K562 (cell line): ENCODE results near the gene TMEM181. TPM values are rescaled to one million over a fixed set of nuclear protein-coding genes. Genes with fewer than 3 reads are reported as not detected.

Source experiments
- CHD1 ChIP-seq: fragments of 200-600 bp; sonication (generic); IDR thresholded peaks from one replicate; pipeline ENCODE4 v1.6.1; 2012; ENCODE audit warnings: mild to moderate bottlenecking, moderate library complexity, low read length, inconsistent platforms
- FOXM1 ChIP-seq, 2 experiments: fragments of 450-650 bp in 1 of 2; sonication (generic) in 1 of 2; formaldehyde crosslinking in 1 of 2; IDR thresholded peaks; 2 replicates each; pipeline versions ENCODE4 v1.6.1 to v1.9.0; 2017 to 2022; ENCODE audit warnings: low read depth in 2 of 2, mild to moderate bottlenecking in 2 of 2, missing genetic modification reagents in 1 of 2, moderate library complexity in 1 of 2
- NONO ChIP-seq, 2 experiments: fragments of 200-400 bp in 1 of 2; fragments of 450-650 bp in 1 of 2; formaldehyde crosslinking in 1 of 2; IDR thresholded peaks; 2 replicates each; pipeline ENCODE4 v1.6.1; 2017; ENCODE audit warnings: low read depth in 2 of 2, mild to moderate bottlenecking in 2 of 2, moderate library complexity in 2 of 2, low read length in 1 of 2
- RAD21 ChIP-seq, 2 experiments: fragments of 250-450 bp in 1 of 2; fragments of 450-650 bp in 1 of 2; sonication (Bioruptor Pico) in 1 of 2; formaldehyde crosslinking in 1 of 2; IDR thresholded peaks in 1 of 2; conservative IDR thresholded peaks in 1 of 2; 2 replicates each; pipeline versions ENCODE4 v1.4.0 to v1.8.0; 2020 to 2022; ENCODE audit warnings: mild to moderate bottlenecking in 2 of 2, moderate library complexity in 1 of 2
- RCOR1 ChIP-seq, 2 experiments: IDR thresholded peaks; 2 replicates each; pipeline ENCODE4 v1.6.1; 2012; ENCODE audit warnings: low read depth in 2 of 2, low read length in 2 of 2, borderline replicate concordance in 1 of 2, improper control_type of control experiment in 1 of 2
- SAFB2 ChIP-seq: fragments of 200-400 bp; formaldehyde crosslinking; IDR thresholded peaks from 2 replicates; pipeline ENCODE4 v1.6.1; 2018; ENCODE audit warnings: borderline replicate concordance, low read length, low read depth, moderate library complexity; ENCODE audit not compliant: severe bottlenecking
- SMARCE1 ChIP-seq: fragments of 450-650 bp; IDR thresholded peaks from 2 replicates; pipeline ENCODE4 v1.7.1; 2016; ENCODE audit warnings: mild to moderate bottlenecking
- TSC22D4 ChIP-seq: fragments of 450-650 bp; IDR thresholded peaks from 2 replicates; pipeline ENCODE4 v1.6.1; 2016; ENCODE audit warnings: missing genetic modification characterization, missing biosample characterization, control low read depth
- VEZF1 ChIP-seq: fragments of 200-800 bp; sonication (Bioruptor generic); IDR thresholded peaks from 2 replicates; pipeline ENCODE4 v1.6.1; 2017; ENCODE audit warnings: missing genetic modification characterization, missing compliant biosample characterization
- ZBTB8A ChIP-seq: fragments of 450-650 bp; IDR thresholded peaks from 2 replicates; pipeline ENCODE4 v1.6.1; 2018; ENCODE audit warnings: mild to moderate bottlenecking, moderate library complexity; ENCODE audit not compliant: partially characterized antibody
- ZNF146 ChIP-seq: IDR thresholded peaks from one replicate; pipeline ENCODE4 v1.6.1; 2018; ENCODE audit warnings: missing compliant biosample characterization; ENCODE audit not compliant: unreplicated experiment
- ZNF384 ChIP-seq: IDR thresholded peaks from 2 replicates; pipeline ENCODE4 v1.6.1; 2012; ENCODE audit warnings: low read depth, low read length, improper control_type of control experiment
- ZNF407 ChIP-seq: fragments of 450-650 bp; IDR thresholded peaks from 2 replicates; pipeline ENCODE4 v1.6.1; 2016; ENCODE audit warnings: low read depth
- polyA plus RNA-seq, 8 experiments: library from polyadenylated mRNA; depleted of rRNA in 4 of 8; stranded (reverse) in 5 of 8; unstranded in 3 of 8; fragments of >200 nt; fragmentation: Nextera tagmentation in 2 of 8; fragmentation: Illumina TruSeq in 1 of 8; extraction: Ambion mirVana in 2 of 8; extraction: Trizol in 1 of 8; gene quantifications; 2 replicates each; pipeline versions ENCODE4 v1.2.1 to v1.2.3, GENCODE V29; 2011 to 2014; ENCODE audit warnings: inconsistent platforms in 1 of 8, missing spikeins in 1 of 8
- total RNA-seq, 7 experiments: library from RNA; depleted of rRNA in 6 of 7; stranded (reverse); fragments of >200 nt in 6 of 7; fragmentation: Illumina TruSeq in 2 of 7; extraction: Trizol in 2 of 7; gene quantifications; 2 replicates each; pipeline versions ENCODE4 v1.2.1 to v1.2.3, GENCODE V29; 2011 to 2021; ENCODE audit warnings: low replicate concordance in 1 of 7

The TMEM181 gene
- total and polyA plus RNA-seq, 9 of the 15 experiments (the other 6 are each of a cell fraction or from before 2014, with no cell fraction given): 5.6 to 27.2 (median 19.9) TPM

GRCh38 chr6:158559895-158560835 is at the start of gene TMEM181 (continued):
- TF ChIP-seq RCOR1 (IDR thresholded peaks at IDR 0.05; ENCODE audit: borderline replicate concordance in 1 of 2, low read depth in 2 of 2, low read length in 2 of 2) (peak in 1 of 2 experiments; percentile 26; a peak in 1 of 4 replicates), SMARCE1 (peak; percentile 49; the same call in 1 of the 2 replicates), ZNF384 (0 out of 2 replicates have a peak, but pooled peaks have one; percentile 19), NONO (IDR thresholded peaks at IDR 0.05; ENCODE audit: low read depth in 2 of 2, low read length in 1 of 2) (peak; percentile 88 to 96), TSC22D4 (tag) (no peak), ZNF146 (CRISPR knock-in tag) (no peak), FOXM1 (IDR thresholded peaks at IDR 0.05; ENCODE audit: low read depth) (no peak), FOXM1 (CRISPR knock-in tag; IDR thresholded peaks at IDR 0.05; ENCODE audit: low read depth) (peak; percentile 92; the same call in 1 of the 2 replicates), SAFB2 (no peak), CHD1 (peak; percentile 91), VEZF1 (peak; percentile 96), RAD21 (CRISPR knock-in tag; conservative IDR thresholded peaks at IDR 0.05 in 1 of 2, IDR thresholded peaks at IDR 0.05 in 1 of 2) (0 out of 4 replicates have a peak, but pooled peaks of 1 of the 2 experiments have one; percentile 6), ZBTB8A (no peak), ZNF407 (no peak)
